Testis (tissue), 2 donors: Measurements from ENCODE around the gene TMEM184B.
"Not testable (repeated sequence)": the region's sequence is repeated elsewhere in the genome, so short reads cannot be mapped to it uniquely, and the experiment has no call there.

Experiments used
- POLR2A ChIP-seq: fragments of 450-650 bp; IDR thresholded peaks from one replicate; pipeline ENCODE4 v1.6.1; 2017; ENCODE audit warnings: antibody characterized with exemption, mild to moderate bottlenecking, moderate library complexity
- TF ChIP-seq, protein P1 (sequence below), 3 experiments: fragments of 450-650 bp in 2 of 3; fragments of 200-600 bp in 1 of 3; sonication (generic) in 1 of 3; IDR thresholded peaks; one replicate each; pipeline ENCODE4 v1.5.1; 2016 to 2019; ENCODE audit warnings: antibody characterized with exemption in 3 of 3, mild to moderate bottlenecking in 2 of 3, moderate library complexity in 1 of 3

DNA sequence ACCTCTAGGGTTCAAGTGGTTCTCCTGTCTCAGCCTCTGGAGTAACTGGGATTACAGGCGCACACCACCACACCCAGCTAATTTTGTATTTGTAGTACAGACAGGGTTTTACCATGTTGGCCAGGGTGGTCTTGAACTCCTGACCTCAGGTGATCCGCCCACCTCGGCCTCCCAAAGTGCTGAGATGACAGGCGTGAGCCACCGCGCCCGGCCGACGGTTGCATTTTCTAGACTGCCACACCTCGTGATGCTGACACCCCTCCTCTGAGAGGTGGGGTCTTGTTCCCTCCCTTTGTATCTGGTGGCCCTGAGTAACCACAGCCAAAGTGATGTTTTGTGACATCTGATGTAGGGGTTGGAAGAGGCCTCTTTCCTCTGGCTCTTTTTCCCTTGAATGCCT is 39.0 kb downstream of the TMEM184B start:
- TF ChIP-seq, protein P1, sequence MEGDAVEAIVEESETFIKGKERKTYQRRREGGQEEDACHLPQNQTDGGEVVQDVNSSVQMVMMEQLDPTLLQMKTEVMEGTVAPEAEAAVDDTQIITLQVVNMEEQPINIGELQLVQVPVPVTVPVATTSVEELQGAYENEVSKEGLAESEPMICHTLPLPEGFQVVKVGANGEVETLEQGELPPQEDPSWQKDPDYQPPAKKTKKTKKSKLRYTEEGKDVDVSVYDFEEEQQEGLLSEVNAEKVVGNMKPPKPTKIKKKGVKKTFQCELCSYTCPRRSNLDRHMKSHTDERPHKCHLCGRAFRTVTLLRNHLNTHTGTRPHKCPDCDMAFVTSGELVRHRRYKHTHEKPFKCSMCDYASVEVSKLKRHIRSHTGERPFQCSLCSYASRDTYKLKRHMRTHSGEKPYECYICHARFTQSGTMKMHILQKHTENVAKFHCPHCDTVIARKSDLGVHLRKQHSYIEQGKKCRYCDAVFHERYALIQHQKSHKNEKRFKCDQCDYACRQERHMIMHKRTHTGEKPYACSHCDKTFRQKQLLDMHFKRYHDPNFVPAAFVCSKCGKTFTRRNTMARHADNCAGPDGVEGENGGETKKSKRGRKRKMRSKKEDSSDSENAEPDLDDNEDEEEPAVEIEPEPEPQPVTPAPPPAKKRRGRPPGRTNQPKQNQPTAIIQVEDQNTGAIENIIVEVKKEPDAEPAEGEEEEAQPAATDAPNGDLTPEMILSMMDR (IDR thresholded peaks at IDR 0.05): not testable (repeated sequence)
- TF ChIP-seq POLR2A: not testable (repeated sequence)
